DOHH2 (cell line): ENCODE measurements around the gene DCAF8L2.

ENCODE experiments used
- CTCF ChIP-seq: fragments of 200-600 bp; sonication (generic); IDR thresholded peaks from one replicate; pipeline ENCODE4 v1.5.1; 2014; ENCODE audit warnings: antibody characterized with exemption, mild to moderate bottlenecking, low read depth, low read length; ENCODE audit not compliant: poor library complexity, severe bottlenecking
- EZH2phosphoT487 ChIP-seq: fragments of 200-600 bp; sonication (generic); IDR thresholded peaks from 2 replicates; pipeline ENCODE4 v1.6.1; 2017; ENCODE audit warnings: borderline replicate concordance, mild to moderate bottlenecking, antibody characterized with exemption, low read length, moderate library complexity, mixed read lengths

GRCh38 chrX:27565992-27566391, 24.2 kb upstream of the DCAF8L2 start:
- TF ChIP-seq CTCF, result no peak
- TF ChIP-seq EZH2phosphoT487, result no peak
